GM18498 (cell line): ENCODE results near the gene KRT33A.
"Not testable (repeated sequence)": the region's sequence is repeated elsewhere in the genome, so short reads cannot be mapped to it uniquely, and the experiment has no call there.

ENCODE experiments used
- ATAC-seq: cut with Tn5 transposase; IDR thresholded peaks from one replicate; pipeline ENCODE4 v1.9.1; 2021; ENCODE audit warnings: mild to moderate bottlenecking, moderate library complexity; ENCODE audit not compliant: unreplicated experiment

Gene KRT33A

GRCh38 chr17:41366070-41366469, 15.4 kb upstream of the KRT33A start:
- no peak for ATAC-seq

DNA sequence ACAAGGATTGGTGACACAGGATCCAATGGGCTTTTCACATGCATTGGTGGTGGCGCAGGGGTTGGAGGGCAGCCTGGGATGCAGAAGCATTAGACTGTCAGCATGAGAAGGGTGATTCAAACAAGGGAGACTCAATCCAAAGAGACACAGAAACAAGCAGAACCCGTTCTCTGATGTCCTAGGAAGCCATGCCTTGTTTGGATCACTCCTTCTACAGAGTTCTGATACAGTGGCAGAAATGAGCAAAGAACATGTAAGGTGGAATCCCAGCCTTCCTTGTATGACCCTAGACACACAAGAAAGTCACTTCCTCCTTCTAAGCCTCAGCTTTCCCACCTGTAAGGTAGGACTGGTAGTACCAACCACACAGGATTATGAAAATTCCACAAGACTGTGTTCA, 13.3 kb upstream of the KRT33A start:
- ATAC-seq = no peak

GRCh38 chr17:41360296-41360995, 9.8 kb upstream of the KRT33A start:
- no peak for ATAC-seq

DNA sequence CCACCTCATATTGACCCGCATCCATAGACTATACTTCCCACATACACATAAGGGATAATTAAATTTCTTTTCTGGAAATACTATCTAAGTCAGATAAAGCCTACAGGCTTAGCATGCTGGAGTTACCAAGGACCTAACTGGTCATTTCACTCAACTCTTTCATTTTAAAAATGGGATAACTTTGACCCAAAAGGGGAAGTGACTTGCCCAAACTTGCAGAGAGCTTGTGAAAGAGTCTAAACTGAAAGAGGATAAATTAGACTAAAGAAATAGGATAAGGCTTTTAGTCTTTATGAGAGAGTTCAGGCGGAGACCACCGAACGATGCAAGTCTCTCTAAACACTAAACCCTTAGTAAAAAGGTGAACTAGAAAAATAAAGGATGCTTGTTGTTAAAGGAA, 3.9 kb upstream of the KRT33A start:
- ATAC-seq = no peak

- no peak for ATAC-seq
Measured at GRCh38 chr17:41352597-41353366, 2.2 kb upstream of the KRT33A start.

- ATAC-seq = no peak
Measured at GRCh38 chr17:41351177-41351576, 549 bp upstream of the KRT33A start.

DNA sequence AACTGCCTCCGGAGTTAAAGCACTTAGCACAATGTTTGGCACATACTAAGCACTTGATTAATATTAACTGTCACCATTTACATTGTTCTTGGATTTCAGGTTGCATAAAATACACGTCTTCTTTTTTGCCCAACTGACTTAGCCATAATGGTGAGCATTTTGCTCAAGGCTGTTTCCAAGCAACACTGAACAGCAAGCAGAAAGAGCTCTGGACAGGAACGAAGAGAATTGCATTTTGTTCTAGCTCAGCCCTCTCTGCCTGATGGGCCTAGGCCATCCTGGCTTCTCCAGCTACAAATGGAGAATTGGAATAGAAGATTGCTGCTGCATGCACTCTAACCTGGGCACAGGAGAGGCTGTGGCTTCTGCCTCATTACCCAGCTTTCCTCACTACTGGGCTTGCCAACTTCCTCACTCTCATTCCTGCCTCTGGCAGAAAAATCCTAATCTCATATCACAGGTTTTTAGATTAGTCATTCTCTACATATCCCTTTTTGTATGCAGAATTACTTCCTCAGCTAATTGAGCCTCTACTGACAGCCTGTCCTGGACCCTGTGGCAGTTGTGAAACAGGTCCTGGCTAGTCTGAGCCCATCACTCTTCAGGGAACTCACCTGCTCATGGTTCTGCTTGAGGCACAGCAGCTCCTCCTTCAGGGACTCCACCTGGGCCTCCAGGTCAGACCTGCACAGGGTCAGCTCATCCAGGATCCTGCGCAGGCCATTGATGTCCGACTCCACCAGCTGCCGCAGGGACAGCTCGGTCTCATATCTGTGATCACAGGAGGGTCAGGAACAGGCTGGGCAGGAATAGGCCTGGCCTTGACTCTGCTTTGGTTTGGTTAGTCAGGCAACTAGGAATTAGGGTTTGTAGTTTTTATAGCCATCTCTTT, 2.5 kb downstream of the KRT33A start:
- ATAC-seq = no peak

DNA sequence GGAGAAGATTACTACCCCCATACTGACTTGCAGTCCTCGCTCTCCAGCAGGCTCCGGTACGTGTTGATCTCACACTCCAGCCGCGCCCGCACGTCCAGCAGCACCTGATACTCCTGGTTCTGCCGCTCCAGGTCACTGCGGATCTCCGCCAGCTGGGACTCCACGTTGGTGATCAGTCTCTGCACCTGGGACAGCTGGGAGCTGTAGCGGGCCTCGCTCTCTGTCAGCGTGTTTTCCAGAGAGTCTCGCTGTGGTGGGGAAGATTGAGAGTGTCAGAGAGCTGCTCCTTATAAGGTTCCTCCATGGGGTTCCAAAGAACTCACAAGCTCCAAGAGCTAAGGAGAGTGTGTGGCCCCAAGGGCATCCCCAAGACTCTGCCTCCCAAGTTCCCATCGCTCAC, 4.2 kb downstream of the KRT33A start:
- not testable (repeated sequence) for ATAC-seq

DNA sequence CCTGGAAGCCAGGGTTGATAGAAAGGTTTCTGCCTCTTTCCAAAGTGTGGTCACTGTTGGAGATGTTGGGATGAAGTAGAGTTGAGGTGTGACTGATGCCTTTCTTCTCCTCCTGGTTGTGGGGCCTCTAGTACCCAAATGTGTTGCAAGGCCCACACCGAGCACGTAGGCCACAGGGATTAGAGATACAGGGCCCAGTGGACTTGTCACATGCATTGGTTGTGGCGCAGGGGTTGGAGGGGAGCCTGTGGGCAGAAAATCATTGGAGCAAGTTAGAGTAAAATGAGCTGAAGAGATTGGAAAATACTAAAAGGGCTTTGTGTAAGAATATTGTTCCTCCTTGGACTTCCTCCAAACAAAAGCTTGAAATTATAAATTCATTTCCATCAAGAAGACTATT, 4.6 kb downstream of the KRT33A start:
- ATAC-seq = no peak

DNA sequence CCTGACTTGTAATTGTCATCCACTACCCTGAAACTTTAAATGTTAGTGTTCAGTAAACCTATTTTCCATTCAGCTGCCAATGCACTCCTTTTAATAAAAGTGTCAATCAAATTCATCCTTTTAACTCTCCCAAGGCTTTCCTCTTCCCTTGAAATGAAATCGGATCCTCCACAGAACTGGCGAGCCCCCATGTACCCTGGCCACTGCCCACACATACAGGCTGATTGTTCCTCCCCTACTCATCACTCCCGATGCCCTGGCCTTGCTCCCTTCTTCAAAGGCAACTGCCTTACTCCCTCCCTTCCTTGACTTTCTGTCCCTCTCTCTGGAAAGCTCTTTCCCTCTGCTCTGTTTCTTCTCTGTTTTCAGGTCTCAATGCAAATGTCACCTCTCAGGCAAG, 7.6 kb downstream of the KRT33A start:
- ATAC-seq = no peak

GRCh38 chr17:41340934-41341861, 9.4 kb downstream of the KRT33A start:
- peak; percentile 46 for ATAC-seq

DNA sequence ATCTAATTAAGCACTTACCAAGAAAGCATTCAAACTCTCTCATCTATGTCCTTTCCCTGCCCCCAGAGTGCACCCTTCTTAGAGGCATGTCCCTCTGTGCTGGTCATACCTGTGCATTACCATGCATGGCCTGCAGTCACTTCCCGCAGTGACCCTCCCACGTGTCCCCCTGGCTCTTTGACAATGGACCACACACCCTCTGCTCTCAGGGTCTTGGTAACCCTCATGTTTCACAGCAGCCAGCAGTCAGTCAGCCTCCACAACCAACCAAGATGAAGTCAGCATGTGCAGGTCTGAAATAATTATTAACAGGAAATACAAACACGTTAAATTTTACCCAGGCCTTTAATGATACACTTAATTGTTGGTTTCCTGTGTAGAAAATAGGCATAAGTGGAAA, 10.1 kb downstream of the KRT33A start:
- ATAC-seq = no peak

DNA sequence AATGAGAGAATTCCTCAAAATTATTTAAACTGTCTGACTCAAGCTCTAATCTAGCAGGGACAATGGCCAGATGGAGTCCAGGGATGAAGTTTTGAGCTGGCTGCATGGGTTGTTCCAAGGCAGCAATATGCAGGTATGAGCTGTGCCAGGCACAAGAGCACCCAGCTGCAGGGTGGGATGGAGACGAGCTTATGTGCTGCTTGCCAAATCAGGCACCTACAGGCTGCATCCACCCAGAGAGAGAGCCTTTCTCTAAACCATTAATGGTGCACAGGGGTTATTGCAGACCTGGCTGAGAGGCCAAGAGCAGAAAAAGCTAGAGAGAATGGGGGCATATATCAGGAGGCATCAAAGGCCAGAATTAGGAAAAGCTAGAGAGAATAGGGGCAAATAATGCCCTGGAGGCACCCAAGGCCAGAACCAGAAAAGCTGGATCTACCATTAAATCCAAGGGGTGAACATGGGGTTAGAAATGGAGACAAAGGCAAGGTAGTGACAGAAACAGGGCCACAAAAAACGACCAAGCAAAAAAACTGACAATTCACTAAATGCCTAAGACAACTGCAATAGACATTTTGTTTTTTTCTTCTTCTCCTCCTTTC, 11.0 kb downstream of the KRT33A start:
- no peak for ATAC-seq

DNA sequence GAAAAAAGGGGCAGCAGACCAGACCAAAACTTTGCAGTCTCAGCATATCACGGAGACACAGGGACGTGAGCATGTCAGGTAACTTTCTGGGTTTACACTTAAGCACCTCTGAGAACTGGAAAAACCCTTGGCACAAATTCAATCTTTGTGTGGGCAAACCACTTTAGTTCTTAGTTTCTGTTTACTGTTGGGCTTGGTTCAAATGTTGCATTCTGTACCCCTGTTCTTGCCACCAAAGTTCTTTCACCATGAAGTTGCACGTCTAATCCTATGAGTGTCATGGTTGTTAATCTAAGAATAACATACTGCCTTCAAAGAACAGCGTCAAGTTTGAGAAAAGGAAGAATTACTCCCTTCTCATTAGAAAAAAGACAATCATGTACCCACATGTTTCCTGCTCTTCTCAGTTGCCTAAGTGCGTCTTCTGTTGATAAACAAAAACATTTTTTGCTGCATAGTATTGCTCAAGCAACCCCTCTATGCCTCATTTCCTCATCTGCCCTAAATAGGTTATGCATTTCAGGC, 11.6 kb downstream of the KRT33A start:
- ATAC-seq = peak; percentile 49

DNA sequence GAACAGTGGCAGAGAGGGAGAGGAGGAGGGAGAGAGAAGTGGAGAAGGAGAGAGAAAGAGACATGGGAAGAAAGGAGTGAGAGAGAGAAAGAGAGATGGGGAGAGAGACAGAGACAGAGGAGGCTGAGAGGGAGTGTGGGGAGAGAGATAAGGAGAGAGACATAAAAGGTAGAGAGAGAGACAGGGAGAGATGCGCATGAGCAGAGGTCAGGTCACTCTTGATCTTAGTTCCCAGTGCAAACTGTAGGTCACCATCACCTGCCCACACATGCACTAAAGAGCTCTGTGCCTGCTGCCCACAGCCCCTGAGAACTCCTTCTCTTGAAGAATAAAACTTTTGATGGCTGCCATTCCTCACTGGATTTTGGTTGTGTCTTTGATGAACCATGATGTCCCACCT, 14.9 kb downstream of the KRT33A start:
- ATAC-seq = no peak

GRCh38 chr17:41334385-41335305, 16.0 kb downstream of the KRT33A start:
- no peak for ATAC-seq

- no peak for ATAC-seq
Measured at GRCh38 chr17:41333836-41334235, 16.8 kb downstream of the KRT33A start.

DNA sequence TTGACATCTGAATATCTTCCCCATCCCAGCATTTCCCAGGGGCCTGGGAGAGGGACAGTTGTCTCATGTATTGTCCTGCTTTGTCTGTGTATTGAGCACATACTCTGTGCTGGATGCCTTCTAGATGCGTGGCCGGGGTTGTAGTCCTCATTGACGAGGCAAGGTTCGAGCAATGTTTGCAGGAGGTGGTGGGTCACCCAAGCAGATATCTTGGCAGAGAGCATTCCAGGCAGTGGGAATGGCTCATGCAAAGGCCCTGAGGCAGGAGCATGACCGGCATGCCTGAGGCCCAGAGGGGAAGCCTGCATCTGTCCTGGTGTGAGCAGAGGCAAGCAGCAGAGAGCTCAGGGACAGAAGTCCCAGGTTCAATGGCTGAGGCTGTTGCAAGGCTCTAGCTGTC, 17.5 kb downstream of the KRT33A start:
- ATAC-seq = no peak

DNA sequence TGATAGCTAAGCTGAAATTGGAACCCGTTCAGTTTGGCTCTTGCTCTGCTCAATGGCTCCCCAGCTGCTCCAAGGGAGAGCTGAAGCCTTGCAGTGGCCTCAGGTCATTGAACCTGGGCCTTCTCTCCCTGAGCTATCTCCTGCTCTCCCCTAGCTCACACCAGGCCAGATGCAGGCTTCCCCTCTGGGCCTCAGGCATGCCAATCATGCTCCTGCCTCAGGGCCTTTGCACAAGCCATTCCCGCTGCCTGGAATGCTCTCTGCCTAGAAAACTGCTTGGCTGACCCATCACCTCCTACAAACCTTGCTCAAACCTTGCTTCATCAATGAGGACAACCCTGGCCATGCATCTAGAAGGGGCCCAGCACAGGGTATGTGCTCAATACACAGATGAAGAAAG, 18.4 kb downstream of the KRT33A start:
- ATAC-seq = no peak
